ENCODE measurements around the gene S100A9. TPM values are rescaled to one million over a fixed set of nuclear protein-coding genes. Genes with fewer than 3 reads are reported as not detected.

Gene S100A9
- total RNA-seq, 1 donor from 2014 or later: 88.6 TPM

DNA sequence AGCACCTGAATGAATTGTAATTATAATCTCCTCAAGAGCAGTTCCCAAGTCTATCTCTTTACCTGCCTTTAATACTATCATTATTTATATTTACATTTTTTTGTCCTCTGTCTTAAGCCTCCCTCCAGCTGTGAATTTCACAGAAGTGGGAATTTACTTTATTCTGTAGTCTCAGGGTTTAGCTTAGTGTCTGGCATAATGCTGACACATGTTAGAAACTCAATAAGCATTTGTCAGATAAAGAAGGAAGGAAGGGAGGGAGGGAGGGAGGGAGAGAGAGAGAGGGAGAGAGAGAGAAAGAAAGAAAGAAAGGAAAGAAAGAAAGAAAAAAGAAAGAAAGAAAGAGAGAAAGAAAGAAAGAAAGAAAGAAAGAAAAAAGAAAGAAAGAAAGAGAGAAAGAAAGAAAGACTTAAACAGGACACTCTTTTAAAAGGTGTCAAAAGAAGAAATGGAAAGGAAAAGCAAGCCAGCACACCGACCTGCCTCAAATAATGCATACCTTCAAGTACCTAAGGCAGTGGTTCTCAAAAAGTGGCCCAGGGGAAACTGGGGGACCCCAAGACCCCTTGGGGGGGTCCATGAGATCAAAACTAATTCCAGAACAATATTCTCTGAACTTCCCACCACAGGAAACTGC, 7.2 kb upstream of the S100A9 start:
- H3K4me3 ChIP-seq (ENCODE audit: low read depth, low read length): no peak overlapping the region
- no peak for DNase-seq (ENCODE audit: low read depth)
- TF ChIP-seq, protein P1, sequence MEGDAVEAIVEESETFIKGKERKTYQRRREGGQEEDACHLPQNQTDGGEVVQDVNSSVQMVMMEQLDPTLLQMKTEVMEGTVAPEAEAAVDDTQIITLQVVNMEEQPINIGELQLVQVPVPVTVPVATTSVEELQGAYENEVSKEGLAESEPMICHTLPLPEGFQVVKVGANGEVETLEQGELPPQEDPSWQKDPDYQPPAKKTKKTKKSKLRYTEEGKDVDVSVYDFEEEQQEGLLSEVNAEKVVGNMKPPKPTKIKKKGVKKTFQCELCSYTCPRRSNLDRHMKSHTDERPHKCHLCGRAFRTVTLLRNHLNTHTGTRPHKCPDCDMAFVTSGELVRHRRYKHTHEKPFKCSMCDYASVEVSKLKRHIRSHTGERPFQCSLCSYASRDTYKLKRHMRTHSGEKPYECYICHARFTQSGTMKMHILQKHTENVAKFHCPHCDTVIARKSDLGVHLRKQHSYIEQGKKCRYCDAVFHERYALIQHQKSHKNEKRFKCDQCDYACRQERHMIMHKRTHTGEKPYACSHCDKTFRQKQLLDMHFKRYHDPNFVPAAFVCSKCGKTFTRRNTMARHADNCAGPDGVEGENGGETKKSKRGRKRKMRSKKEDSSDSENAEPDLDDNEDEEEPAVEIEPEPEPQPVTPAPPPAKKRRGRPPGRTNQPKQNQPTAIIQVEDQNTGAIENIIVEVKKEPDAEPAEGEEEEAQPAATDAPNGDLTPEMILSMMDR (conservative IDR thresholded peaks at IDR 0.05; ENCODE audit: low read depth, low read length): no peak

DNA sequence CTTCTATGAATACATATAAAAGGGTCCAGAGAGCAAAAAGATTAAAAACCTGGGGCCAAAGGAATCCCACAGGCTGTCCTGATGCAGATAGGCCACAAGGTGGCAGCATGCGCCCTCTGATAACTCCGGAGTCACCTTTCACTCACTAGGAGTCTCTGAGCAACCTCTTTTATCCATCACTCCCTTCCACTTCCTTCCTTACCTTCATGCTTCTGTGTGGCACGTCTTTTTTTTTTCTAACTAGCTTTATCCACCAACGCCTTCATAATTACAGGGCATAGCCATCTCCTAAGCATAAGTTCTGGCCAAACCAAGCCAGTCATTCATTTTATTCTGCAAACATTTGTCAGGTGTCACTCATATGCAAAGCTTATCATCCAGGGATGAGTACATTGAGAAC, 5.1 kb upstream of the S100A9 start:
- no peak for DNase-seq (ENCODE audit: low read depth)
- TF ChIP-seq, protein P1 (conservative IDR thresholded peaks at IDR 0.05; ENCODE audit: low read depth, low read length): peak; percentile 94
- no peak overlapping the region for H3K4me3 ChIP-seq (ENCODE audit: low read depth, low read length)

DNA sequence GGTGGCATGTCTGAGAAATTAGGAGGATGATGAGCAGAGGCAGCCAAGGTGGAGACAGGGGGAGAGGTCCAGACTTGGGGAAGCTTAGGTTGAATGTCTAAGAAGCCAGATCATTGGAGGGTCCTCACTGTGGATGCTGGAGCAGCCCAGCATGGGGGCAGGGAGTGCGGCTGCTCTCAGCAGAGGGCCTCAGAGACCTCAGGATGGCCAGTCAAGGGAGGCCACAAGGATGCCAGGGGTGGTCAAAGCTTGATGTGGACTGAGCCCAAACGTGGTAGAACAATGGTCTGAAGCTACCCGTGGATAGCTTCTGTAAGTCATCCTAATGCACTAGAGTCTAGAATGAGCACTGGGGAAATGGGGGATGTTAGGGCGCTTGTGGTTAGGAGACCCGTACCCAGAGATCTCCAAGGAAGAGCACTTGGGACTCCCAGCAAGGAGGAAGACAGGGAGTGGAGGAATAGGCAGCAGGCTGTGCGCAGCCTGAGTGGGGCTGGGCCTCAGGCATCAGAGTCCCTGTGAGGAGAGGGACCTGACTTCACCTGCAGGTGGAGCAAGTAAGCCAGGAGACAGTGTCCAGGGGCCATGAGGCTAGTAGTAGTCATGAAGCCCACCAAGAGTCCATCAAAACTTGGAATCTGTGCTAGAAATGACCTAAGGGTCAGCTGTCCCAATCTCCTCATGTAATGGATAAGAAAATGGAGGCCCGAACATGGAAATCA, 4.3 kb upstream of the S100A9 start:
- no peak for DNase-seq (ENCODE audit: low read depth)
- TF ChIP-seq, protein P1 (conservative IDR thresholded peaks at IDR 0.05; ENCODE audit: low read depth, low read length): peak; percentile 69
- no peak overlapping the region for H3K4me3 ChIP-seq (ENCODE audit: low read depth, low read length)

DNA sequence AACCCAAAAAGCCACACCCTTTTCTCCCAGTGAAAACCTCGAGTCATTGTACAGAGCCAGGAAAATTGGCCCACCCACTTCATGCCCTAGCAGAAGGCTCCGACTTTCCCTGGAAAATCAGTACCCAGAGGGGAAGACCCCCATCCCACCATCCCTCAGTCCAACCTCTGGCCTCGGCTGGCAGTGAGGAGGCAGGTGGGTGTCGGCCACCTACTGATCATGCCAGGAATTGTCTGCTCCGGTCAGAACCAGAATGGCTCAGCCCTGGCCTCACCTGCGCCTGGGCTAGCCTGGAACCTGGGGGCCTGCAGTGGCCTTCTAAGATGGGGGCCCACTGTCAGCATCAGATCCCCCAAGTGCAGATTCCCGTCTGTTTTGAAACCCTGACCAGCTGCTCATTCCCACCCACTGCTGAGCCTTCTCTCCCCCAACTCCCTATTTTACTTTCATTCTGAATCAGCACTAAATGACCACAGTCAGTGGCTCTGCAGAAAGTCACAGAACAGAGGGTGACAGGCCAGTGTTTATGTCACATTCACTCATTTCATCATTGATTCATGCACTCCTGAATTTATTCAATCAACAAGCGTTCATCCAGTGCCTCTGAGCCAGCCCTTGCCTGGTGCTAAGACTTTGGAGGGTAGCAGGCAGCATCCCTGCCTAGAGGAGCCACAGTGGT, 3.0 kb upstream of the S100A9 start:
- no peak overlapping the region for H3K4me3 ChIP-seq (ENCODE audit: low read depth, low read length)
- TF ChIP-seq, protein P1 (conservative IDR thresholded peaks at IDR 0.05; ENCODE audit: low read depth, low read length): no peak
- no peak for DNase-seq (ENCODE audit: low read depth)

DNA sequence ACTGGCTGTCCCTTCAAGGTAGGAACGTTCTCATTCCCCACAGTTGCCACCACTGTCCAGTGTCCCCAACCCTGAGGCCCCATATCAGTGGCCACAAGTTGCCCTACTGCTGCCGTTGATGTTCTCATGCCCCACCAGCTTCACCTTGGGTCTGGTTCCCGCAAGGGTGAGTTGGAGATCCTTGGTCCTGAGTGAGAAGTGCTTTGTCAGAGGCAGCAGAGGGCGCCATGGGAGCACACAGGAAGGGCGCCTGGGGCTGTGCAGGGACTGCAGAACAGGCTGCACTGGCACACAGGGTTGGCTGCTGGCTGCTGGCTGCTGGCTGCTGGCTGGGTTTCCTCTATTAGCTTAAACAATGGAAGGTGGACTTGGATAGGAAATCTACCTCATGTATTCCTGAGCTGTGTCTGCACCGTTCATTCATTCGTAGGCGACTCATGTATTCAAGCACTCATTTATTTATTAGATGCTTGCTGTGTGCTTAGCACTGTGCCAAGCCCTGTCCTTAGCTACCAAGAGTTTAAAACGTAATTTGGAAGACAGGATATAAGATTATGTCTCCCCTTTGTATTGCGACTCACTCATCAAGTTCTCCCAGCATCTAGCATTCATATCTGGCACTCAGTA, 2.1 kb upstream of the S100A9 start:
- no peak for DNase-seq (ENCODE audit: low read depth)

DNA sequence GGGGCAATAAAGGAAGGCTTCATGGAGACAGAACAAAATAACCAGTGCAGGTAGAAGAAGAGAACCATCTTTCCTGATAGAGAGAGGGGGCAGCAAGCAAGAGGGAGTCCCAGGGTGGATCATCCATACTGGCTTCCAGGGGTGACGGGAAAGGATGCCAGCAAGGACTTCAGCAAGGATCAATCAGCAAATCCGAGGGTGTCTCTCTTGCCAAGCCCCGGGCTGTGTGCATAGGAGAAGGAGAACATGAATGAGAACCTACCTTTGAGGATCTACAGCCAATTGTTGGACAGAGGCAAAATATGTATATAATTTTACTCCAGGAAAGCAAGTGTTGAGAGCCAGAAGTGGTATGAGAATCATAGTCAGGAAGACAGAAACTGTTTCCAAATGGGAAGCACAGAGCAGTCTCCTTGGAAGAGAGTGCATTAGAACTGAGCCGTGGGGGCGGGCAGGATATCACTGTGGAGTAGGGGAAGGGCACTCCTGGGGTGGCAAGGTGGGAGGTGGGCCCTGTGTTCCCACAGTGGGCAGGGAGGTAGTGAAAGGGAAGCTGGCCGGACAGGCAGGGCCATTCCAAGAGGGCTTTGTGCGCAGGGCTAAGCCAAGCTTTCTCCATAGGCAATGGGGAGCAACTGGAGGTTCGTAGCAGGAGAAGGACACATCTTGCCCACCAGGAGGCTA, 1.1 kb upstream of the S100A9 start:
- TF ChIP-seq, protein P1 (conservative IDR thresholded peaks at IDR 0.05; ENCODE audit: low read depth, low read length): no peak
- no peak for DNase-seq (ENCODE audit: low read depth)
- H3K4me3 ChIP-seq (ENCODE audit: low read depth, low read length): no peak overlapping the region

More for the DNA sequence above, 2.1 kb upstream of the S100A9 start:
- no peak overlapping the region for H3K4me3 ChIP-seq (ENCODE audit: low read depth, low read length)
- TF ChIP-seq, protein P1 (conservative IDR thresholded peaks at IDR 0.05; ENCODE audit: low read depth, low read length): peak; percentile 73

All from epithelial cell of proximal tubule (primary cell).